Skeletal muscle cell (primary cell): Measurements from ENCODE around the gene CCNI.
"Not testable (repeated sequence)": the region's sequence is repeated elsewhere in the genome, so short reads cannot be mapped to it uniquely, and the experiment has no call there.

Experiments
- DNase-seq: peaks from one replicate; pipeline ENCODE4 v3.0.0-alpha.2; 2010; ENCODE audit warnings: low read depth
- H3K4me3 ChIP-seq: 2 replicates; pipeline ENCODE4 v1.5.1; 2011; ENCODE audit warnings: low read depth, mild to moderate bottlenecking, control low read depth, low read length, moderate library complexity

The CCNI gene

DNA sequence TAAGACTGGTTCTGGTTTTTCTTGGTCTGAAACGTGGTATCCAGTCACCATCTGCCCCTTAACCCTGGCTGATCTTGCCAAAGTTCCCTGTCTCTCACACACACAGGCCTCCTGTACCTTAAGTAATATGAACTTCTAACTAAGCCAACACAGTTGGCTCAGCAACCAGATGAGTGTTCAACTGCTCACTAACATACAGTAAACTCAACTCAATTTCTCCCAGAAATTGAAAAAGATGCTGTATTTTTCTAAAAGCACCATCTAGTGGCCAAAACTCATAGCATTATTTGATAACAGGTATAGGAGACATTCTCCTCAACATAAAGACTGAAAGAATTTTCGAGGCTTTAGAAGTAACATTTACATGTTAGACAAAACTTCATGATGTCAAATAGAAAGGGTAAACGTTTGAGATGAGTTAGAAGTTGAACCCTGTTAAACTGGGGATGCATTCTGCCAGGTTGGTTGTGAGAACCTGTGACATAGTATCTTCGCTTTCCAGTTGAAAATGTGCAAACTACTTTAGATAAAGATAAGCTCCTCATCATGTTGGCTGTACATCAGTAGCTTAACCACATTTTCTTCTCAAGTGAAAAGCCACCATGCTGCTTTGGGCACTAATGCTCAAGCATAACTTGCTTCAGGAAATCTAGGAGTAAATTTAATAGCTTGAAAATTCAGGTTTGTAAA is 31.2 kb downstream of the CCNI start:
- H3K4me3 ChIP-seq, result no peak overlapping the region
- DNase-seq, result peak; percentile 49

DNA sequence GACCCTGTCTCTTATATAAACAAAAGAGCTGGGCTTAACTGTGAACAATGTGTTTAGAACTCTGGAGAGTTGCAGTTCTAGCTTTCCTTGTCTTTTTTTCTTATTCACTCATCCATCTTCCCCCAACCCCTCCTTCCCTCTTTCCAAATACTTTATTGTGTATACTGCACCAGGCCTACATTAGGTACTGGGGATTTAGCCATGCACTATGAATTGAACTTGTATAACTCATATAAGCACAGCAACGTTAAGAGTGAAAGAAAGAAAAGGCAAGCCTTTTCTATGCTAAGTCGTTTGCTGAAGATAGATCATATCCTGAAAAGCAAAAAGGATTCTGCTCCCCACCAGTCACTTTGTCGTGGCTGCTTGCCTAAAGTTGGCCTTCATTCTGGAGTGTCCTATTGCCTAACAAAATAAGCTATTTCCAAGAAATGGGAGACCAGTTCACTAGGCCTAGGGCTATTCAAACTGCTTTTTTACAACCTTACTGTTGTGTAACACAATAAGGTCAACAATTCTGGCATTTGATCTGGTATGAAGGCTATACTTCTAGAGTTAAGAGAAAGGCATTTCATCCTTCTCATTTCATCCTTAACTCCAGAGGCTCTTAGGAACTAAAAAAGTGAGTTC is 32.2 kb downstream of the CCNI start:
- H3K4me3 ChIP-seq, result no peak overlapping the region
- peak; percentile 44 for DNase-seq

DNA sequence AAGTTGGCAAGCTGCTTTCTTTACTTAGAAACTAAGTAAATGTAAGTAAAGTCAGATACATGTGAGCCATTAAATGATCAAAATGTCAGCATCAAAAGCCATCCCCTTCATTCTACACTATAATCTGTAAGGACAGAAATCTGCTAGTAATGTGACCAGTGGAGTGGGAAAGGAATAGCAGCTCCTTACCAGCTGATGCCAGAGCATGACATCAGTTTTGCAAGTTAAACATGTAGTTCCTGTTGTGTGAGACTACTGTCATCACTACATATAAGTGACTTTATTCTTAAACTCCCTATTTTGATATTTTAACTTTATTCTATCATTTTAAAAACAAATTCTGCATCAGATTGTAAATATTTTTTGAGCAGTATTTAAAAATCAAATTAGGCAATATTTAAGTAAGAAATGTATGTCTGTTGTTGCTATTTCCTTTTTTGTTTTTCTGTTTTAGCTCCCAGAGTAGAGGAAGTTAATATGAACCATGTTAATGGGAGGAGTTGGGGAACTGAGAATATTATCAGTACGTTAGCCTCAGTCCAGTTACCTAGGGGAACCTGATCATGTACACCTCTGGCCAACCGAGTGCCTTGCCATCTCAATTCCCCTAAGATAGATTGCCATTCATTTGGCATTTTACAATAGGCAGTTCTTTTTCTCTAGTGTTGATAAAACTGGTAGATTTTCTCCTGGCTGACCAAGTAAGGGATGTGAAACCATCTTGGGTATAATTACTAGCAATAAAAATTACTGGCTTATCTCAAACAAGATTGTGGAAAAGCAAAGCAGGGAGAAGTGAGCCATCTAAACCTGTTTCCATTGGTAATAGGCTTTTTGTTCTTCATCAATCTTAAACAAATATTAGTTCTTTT is 34.7 kb downstream of the CCNI start:
- no peak for DNase-seq
- H3K4me3 ChIP-seq, result no peak overlapping the region

DNA sequence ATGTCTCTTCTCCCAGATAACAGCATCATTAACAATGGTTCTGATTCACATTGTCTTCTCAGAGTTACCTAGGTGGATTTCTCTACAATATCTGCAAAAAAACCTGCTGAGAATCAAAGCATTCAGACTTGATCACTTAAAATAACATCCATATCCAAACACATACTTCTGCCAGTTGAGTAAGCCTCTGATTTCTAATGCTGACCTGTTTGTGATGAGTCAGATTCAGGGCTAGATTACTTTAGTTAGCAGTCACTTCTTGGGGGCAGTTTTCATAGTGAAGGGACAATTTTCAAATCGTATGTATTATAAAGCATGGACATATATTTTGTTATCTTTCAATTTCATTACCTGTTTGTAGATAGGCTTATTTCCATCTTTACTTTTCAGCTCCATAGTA is 35.5 kb downstream of the CCNI start:
- DNase-seq, result no peak
- no peak overlapping the region for H3K4me3 ChIP-seq

DNA sequence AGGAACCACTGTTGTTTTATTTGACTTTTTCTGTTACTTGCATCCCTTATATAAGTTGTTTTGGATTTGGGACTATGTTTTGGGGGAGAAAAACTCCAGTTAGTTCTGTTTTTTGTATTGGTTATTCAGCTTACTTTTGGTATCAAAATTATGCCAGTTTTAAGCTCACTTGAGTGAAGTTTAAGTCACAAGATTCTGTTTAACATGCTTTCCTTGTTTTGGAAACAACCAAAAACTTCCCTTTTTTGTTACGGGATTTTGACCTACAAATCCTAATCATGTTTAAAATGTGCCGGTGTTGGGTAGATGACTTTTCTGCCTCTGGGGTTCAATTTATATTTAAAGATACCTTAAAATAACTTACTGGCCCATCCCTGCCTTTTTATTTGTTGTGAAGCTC is 36.0 kb downstream of the CCNI start:
- no peak overlapping the region for H3K4me3 ChIP-seq
- DNase-seq, result no peak

GRCh38 chr4:77037736-77038135 is 38.1 kb downstream of the CCNI start:
- DNase-seq, result no peak
- H3K4me3 ChIP-seq, result no peak overlapping the region

- not testable (repeated sequence) for DNase-seq, H3K4me3 ChIP-seq
Measured at GRCh38 chr4:77037168-77037567, 38.6 kb downstream of the CCNI start.

GRCh38 chr4:77036206-77036605 is 39.6 kb downstream of the CCNI start:
- peak; percentile 86 for DNase-seq
- H3K4me3 ChIP-seq, result no peak overlapping the region

DNA sequence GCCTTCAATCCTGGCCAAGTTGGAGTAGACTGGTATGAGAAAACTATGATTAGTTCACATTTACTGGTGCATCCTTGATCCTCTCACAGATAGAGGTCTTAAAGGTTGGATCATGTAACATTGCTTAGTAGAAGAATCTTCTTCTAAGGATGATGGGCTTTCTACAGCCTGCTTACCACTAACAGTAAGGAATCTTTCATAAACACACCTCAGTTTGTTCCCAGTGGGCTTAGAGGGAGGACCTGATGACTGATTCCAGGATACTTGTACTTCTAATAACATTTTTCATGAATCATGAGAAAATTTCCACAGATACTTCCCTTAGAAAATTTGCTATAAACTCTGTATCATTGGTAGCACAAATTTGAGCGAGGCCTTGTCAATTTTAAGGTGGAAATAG is 40.6 kb downstream of the CCNI start:
- DNase-seq, result no peak
- no peak overlapping the region for H3K4me3 ChIP-seq

DNA sequence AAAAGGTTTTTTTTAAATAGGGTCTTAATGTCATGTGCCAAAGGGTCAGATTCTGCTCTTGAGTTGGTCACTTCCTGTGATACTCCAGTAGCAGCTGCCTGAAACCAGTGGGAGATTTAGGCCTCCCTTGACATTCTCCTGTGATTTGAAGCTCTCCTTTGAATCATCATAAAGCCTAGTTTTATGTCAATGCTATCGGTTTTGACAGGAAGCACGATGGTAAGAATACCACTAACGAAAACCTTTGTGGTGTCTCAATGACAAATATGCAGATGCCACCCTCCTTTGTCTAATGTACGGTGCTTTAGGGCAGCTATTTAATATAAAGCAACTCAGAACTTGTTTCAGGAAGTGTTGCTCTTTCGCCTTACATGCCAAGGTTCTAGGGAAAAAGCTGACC is 44.2 kb downstream of the CCNI start:
- DNase-seq, result no peak

DNA sequence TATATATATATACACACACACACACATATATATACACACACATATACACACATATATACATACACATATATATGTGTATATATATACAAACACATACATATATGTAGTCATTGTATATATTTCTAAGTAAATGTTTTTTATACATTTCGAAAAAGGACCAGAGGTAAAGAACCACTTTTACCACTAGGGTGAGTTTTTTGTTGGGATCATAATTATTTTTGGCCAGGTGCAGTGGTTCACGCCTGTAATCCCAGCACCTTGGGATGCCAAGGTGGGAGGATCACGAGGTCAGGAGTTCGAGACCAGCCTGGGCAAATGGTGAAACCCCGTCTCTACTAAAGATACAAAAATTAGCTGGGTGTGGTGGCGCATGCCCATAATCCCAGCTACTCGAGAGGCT is 46.0 kb downstream of the CCNI start:
- not testable (repeated sequence) for DNase-seq, H3K4me3 ChIP-seq

More for the DNA sequence above, 44.2 kb downstream of the CCNI start:
- no peak overlapping the region for H3K4me3 ChIP-seq

- H3K4me3 ChIP-seq, result no peak overlapping the region
- DNase-seq, result no peak
Measured at GRCh38 chr4:77028246-77028645, 47.5 kb downstream of the CCNI start.

- H3K4me3 ChIP-seq, result no peak overlapping the region
- no peak for DNase-seq
Measured at GRCh38 chr4:77026322-77026704, 49.5 kb downstream of the CCNI start.

DNA sequence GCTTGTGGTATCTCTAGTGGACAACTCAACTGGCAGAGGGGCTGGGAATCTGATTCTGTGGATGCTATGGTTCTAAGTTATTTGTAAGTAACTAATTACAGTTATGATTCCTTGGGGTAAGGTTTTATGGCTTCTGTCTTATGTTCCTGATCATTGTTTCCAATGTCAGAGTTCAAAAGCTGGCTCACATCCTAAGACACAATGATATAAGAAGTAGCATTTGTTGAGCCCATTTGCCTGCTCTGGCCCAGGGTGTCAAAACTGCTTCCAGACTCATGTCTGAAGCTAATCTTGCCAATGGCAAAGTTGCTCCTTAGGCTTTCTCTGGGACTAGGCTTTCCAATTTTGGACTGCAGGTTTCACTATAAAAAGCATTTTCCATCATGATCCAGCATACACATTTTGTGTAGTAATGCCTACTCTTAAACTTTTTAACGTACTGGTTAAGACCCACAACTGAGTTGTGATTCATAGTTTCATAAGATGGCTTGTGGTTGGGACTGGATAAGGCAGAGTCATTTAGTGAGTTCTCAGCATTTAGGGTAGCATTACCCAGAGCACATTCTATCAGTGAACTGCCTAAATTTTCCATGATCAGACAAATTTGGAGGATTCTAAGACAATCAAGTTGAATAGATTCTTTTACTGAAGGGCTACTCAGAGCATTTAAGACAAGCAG is 50.0 kb downstream of the CCNI start:
- no peak for DNase-seq
- H3K4me3 ChIP-seq, result no peak overlapping the region

- H3K4me3 ChIP-seq, result no peak overlapping the region
- no peak for DNase-seq
Measured at GRCh38 chr4:77023920-77024319, 51.9 kb downstream of the CCNI start.

GRCh38 chr4:77022560-77023179 is 53.1 kb downstream of the CCNI start:
- DNase-seq, result peak; percentile 58
- no peak overlapping the region for H3K4me3 ChIP-seq

GRCh38 chr4:77021614-77022089 is 54.1 kb downstream of the CCNI start:
- DNase-seq, result peak; percentile 75
- no peak overlapping the region for H3K4me3 ChIP-seq

DNA sequence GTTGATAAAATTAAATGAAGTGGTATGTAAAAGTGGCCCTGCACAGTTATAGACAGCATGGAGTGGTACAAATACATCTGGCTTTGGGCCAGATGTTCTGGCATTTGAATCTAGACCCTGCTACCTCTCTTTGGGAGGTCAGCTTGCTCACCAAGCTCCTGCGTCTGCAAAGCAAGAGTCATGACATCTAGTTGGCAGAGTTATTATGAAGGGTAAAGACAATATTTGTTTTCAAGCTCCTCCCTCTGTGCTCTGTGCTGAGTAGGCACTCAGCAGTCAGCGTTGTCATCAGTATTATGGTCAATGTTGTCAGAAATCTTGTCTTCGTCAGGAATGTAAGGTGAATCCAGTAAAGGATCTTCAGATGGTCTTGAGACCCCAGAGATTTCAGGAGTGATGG is 55.8 kb downstream of the CCNI start:
- no peak for DNase-seq
- H3K4me3 ChIP-seq, result no peak overlapping the region

- DNase-seq, result no peak
- no peak overlapping the region for H3K4me3 ChIP-seq
Measured at GRCh38 chr4:77015390-77015789, 60.4 kb downstream of the CCNI start.
